GM18517 (cell line): ENCODE measurements around the gene STEAP2.

Source experiments
- ATAC-seq: cut with Tn5 transposase; IDR thresholded peaks from one replicate; pipeline ENCODE4 v1.9.1; 2021; ENCODE audit warnings: mild to moderate bottlenecking, moderate library complexity; ENCODE audit not compliant: unreplicated experiment

The STEAP2 gene

GRCh38 chr7:90192876-90193750 lies 18.4 kb upstream of the STEAP2 start:
- no peak for ATAC-seq

GRCh38 chr7:90194911-90195809 lies 16.4 kb upstream of the STEAP2 start:
- no peak for ATAC-seq

GRCh38 chr7:90201500-90202195 lies 9.9 kb upstream of the STEAP2 start:
- no peak for ATAC-seq

- ATAC-seq: no peak
These were observed 3.6 kb upstream of the STEAP2 start for GRCh38 chr7:90207956-90208355.

GRCh38 chr7:90209776-90210175 lies 1.8 kb upstream of the STEAP2 start:
- ATAC-seq: no peak

- no peak for ATAC-seq
These were observed 1.1 kb upstream of the STEAP2 start for GRCh38 chr7:90210475-90210874.

- peak; percentile 23 for ATAC-seq
These were observed 559 bp upstream of the STEAP2 start for GRCh38 chr7:90210981-90211380.

GRCh38 chr7:90212149-90212495 lies 582 bp downstream of the STEAP2 start:
- ATAC-seq: no peak

GRCh38 chr7:90213521-90213920 lies 2.0 kb downstream of the STEAP2 start:
- ATAC-seq: no peak

GRCh38 chr7:90216080-90216674 lies 4.6 kb downstream of the STEAP2 start:
- no peak for ATAC-seq

GRCh38 chr7:90216771-90217170 lies 5.2 kb downstream of the STEAP2 start:
- no peak for ATAC-seq

- ATAC-seq: no peak
These were observed 10.8 kb downstream of the STEAP2 start for GRCh38 chr7:90222390-90222789.

GRCh38 chr7:90222811-90223725 lies 11.5 kb downstream of the STEAP2 start:
- ATAC-seq: no peak

- ATAC-seq: no peak
These were observed 12.7 kb downstream of the STEAP2 start for GRCh38 chr7:90224195-90224594.

GRCh38 chr7:90225181-90225580 lies 13.6 kb downstream of the STEAP2 start:
- ATAC-seq: no peak

GRCh38 chr7:90225601-90226000 lies 14.1 kb downstream of the STEAP2 start:
- ATAC-seq: no peak

GRCh38 chr7:90227259-90227658 lies 15.7 kb downstream of the STEAP2 start:
- no peak for ATAC-seq

GRCh38 chr7:90229682-90230081 lies 18.1 kb downstream of the STEAP2 start:
- no peak for ATAC-seq

- ATAC-seq: no peak
These were observed 19.3 kb downstream of the STEAP2 start for GRCh38 chr7:90230834-90231233.

- no peak for ATAC-seq
These were observed 19.8 kb downstream of the STEAP2 start for GRCh38 chr7:90231304-90231703.
